Measurements from ENCODE around the gene PEX11G.

PEX11G gene

DNA sequence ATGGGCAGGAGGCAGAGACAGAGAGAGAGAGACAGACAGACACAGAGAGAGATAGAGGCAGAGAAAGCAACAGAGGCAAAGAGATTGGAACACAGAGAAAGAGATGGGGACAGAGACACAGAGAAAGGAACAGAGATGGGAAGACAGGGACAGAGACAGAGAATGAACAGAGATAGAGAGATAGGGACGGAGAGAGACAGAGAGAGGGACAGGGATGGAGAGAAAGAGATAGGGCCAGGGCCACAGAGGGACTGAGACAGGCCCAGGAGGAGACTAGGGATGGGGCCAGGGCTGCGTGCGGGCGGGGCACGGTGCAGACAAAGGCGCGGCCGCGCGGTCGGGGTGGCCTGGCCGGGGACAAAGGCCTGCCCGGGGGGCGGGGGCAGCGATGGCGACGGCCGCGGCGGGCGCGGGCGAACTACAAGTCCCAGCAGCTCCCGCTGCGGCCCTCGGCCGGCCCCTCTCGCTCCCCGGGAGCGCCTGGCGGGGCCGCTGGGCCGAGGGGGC is 26.9 kb upstream of the PEX11G start, which contains the start of gene ZNF358:
TSS of gene ZNF358 (plus strand) at position 459 of the 507 bp plus-strand sequence. CDS start 3,140 bp downstream, outside the sequence.
- Histone ChIP-seq H4K20me1 (ENCODE audit: low read depth, low read length) (no peaks in the 10 kb centered on the region), H3K79me2 (ENCODE audit: insufficient read depth, low read length) (no peaks in the 10 kb centered on the region), H3F3A (ENCODE audit: insufficient read depth) (no peaks in the 10 kb centered on the region), H3K9ac (ENCODE audit: low read length) (no peak within 1 kb of the TSS), H3K4me3 (ENCODE audit: insufficient read depth, low read length, poor library complexity, severe bottlenecking) (no peak within 1 kb of the TSS), H3K36me3 (ENCODE audit: low read length) (no peaks in the 10 kb centered on the region), H3K27ac (ENCODE audit: low read depth, low read length) (no peak within 1 kb of the TSS), H2AFZ (ENCODE audit: low read depth, low read length, severe bottlenecking) (peak within 1 kb of the TSS; percentile 28), H3K4me2 (ENCODE audit: low read depth, low read length, poor library complexity, severe bottlenecking) (peak within 1 kb of the TSS; percentile 31), H3K9me3 (ENCODE audit: insufficient read depth, low read length) (no peaks in the 10 kb centered on the region), H3K27me3 (ENCODE audit: low read length) (no peaks in the 10 kb centered on the region), H3K9me2 (replicated peaks; ENCODE audit: insufficient read depth, low read length) (no peaks in the 10 kb centered on the region)
- no peak for TF ChIP-seq EZH2phosphoT487 (conservative IDR thresholded peaks at IDR 0.05; ENCODE audit: low read length)
- TF ChIP-seq, protein P1, sequence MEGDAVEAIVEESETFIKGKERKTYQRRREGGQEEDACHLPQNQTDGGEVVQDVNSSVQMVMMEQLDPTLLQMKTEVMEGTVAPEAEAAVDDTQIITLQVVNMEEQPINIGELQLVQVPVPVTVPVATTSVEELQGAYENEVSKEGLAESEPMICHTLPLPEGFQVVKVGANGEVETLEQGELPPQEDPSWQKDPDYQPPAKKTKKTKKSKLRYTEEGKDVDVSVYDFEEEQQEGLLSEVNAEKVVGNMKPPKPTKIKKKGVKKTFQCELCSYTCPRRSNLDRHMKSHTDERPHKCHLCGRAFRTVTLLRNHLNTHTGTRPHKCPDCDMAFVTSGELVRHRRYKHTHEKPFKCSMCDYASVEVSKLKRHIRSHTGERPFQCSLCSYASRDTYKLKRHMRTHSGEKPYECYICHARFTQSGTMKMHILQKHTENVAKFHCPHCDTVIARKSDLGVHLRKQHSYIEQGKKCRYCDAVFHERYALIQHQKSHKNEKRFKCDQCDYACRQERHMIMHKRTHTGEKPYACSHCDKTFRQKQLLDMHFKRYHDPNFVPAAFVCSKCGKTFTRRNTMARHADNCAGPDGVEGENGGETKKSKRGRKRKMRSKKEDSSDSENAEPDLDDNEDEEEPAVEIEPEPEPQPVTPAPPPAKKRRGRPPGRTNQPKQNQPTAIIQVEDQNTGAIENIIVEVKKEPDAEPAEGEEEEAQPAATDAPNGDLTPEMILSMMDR (IDR thresholded peaks at IDR 0.05; ENCODE audit: insufficient read depth, low read length, poor library complexity, severe bottlenecking): no peak

DNA sequence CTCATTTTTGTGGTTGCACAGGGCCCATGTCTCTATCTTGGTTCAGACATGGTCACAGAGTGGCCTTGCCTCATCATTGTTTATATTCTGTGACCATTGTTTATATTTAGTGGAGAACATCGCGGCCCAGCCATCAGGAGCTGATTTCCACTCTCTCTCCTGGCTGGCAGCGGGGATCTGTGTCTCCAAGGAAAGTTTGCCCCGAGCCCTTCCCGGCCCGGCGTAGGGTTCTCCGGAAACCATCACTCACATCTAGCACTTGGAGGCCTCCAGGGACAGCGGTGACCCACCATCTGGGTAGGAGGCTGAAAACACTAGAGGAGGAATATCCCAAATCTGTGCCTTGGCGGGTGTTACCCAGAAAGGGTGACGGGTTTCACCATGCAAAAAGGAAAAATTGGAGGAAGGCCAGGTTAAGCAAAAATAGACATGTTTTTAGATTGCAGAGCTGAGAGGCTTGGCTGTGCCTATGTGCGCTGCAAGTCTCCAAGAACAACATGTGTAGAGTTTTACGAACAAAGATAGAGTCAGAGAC is 26.3 kb upstream of the PEX11G start:
- H3K4me2 ChIP-seq (ENCODE audit: low read depth, low read length, poor library complexity, severe bottlenecking): no peak overlapping the region
- H3K79me2 ChIP-seq (ENCODE audit: insufficient read depth, low read length): no peaks in the 10 kb centered on the region
- H4K20me1 ChIP-seq (ENCODE audit: low read depth, low read length): no peaks in the 10 kb centered on the region
- H3K4me3 ChIP-seq (ENCODE audit: insufficient read depth, low read length, poor library complexity, severe bottlenecking): no peak overlapping the region
- H2AFZ ChIP-seq (ENCODE audit: low read depth, low read length, severe bottlenecking): peak overlapping the region; percentile 28
- H3K27ac ChIP-seq (ENCODE audit: low read depth, low read length): no peak overlapping the region
- no peaks in the 10 kb centered on the region for H3K27me3 ChIP-seq (ENCODE audit: low read length)
- H3F3A ChIP-seq (ENCODE audit: insufficient read depth): no peaks in the 10 kb centered on the region
- H3K36me3 ChIP-seq (ENCODE audit: low read length): no peaks in the 10 kb centered on the region
- no peaks in the 10 kb centered on the region for H3K9me2 ChIP-seq (replicated peaks; ENCODE audit: insufficient read depth, low read length)
- no peak overlapping the region for H3K9ac ChIP-seq (ENCODE audit: low read length)
- TF ChIP-seq EZH2phosphoT487 (conservative IDR thresholded peaks at IDR 0.05; ENCODE audit: low read length): no peak
- TF ChIP-seq, protein P1 (IDR thresholded peaks at IDR 0.05; ENCODE audit: insufficient read depth, low read length, poor library complexity, severe bottlenecking): no peak
- no peaks in the 10 kb centered on the region for H3K9me3 ChIP-seq (ENCODE audit: insufficient read depth, low read length)

DNA sequence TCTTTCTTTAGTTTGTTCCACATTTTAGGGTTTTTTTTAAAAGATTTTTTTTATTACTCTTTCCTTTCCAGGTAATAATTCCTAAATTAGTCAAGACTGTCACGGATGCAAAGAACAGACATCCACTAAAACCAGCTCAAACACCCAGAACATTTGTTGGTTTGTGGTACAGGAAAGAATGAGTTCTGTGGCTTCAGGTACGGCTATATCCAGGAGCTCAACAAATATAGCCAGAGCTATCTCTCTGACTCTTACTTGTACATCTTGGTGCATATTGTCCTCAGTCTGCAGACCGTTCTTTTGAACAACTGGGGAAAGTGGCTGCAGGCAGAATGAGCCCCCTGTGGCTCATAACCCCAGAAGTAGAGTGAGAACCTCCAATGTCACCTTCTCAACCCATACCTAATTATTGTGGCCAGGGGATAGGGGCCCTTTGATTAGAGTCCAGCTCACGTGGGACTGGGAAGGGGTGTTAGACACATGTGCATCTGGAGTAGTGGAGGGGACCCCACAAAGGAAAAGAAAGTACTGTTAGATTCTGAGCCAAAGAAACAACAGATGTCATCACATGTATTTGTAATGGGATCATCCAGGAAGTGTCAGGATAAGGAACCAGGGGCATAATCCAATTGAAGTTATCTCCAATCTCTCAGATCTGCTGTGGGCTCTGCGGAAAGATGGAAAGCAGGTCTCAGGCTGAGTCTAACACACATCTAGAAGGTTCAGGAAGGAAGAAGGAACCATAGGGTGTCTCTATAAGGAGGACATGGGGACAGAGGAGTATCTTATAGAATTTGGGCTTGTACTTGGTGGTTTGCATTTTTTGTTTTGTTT is 25.2 kb upstream of the PEX11G start:
- Histone ChIP-seq H3K27me3 (ENCODE audit: low read length) (no peaks in the 10 kb centered on the region), H3K9me3 (ENCODE audit: insufficient read depth, low read length) (no peaks in the 10 kb centered on the region), H3K4me3 (ENCODE audit: insufficient read depth, low read length, poor library complexity, severe bottlenecking) (no peak overlapping the region), H2AFZ (ENCODE audit: low read depth, low read length, severe bottlenecking) (no peak overlapping the region), H3F3A (ENCODE audit: insufficient read depth) (no peaks in the 10 kb centered on the region), H3K9ac (ENCODE audit: low read length) (no peak overlapping the region), H3K79me2 (ENCODE audit: insufficient read depth, low read length) (no peaks in the 10 kb centered on the region), H4K20me1 (ENCODE audit: low read depth, low read length) (no peaks in the 10 kb centered on the region), H3K27ac (ENCODE audit: low read depth, low read length) (no peak overlapping the region), H3K4me2 (ENCODE audit: low read depth, low read length, poor library complexity, severe bottlenecking) (no peak overlapping the region), H3K9me2 (replicated peaks; ENCODE audit: insufficient read depth, low read length) (no peaks in the 10 kb centered on the region), H3K36me3 (ENCODE audit: low read length) (no peaks in the 10 kb centered on the region)
- TF ChIP-seq, protein P1 (IDR thresholded peaks at IDR 0.05; ENCODE audit: insufficient read depth, low read length, poor library complexity, severe bottlenecking): no peak
- TF ChIP-seq EZH2phosphoT487 (conservative IDR thresholded peaks at IDR 0.05; ENCODE audit: low read length): no peak

All from SU-DHL-6 (cell line).